ENCODE measurements around the gene FBXW7.

Gene FBXW7

DNA sequence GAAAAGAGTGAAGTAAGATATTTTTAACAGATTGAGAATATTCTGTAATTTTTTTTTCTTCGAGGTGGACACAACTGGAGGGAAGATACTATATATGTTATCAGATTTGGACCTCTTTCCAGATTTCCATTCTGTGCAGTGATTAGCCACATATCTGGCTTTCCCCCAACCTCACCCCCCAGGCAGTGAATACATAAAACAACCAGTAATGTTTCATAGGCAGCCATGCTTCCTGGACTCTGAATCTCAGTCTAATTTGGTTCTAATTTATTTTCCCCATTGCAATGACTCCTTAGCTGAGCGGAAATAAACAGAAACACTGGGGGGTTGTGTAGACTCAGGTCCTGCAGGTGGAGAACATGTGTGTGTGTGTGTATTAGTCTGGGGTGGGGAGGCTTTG, 226.5 kb downstream of the FBXW7 start:
- no peak overlapping the region for H3K27ac Mint-ChIP-seq
- no peaks in the 10 kb centered on the region for H3K4me1 Mint-ChIP-seq
- H3K4me3 Mint-ChIP-seq = no peak overlapping the region
- no peaks in the 10 kb centered on the region for H3K9me3 Mint-ChIP-seq
- H3K36me3 Mint-ChIP-seq = no peaks in the 10 kb centered on the region
- H3K27me3 Mint-ChIP-seq = no peaks in the 10 kb centered on the region

DNA sequence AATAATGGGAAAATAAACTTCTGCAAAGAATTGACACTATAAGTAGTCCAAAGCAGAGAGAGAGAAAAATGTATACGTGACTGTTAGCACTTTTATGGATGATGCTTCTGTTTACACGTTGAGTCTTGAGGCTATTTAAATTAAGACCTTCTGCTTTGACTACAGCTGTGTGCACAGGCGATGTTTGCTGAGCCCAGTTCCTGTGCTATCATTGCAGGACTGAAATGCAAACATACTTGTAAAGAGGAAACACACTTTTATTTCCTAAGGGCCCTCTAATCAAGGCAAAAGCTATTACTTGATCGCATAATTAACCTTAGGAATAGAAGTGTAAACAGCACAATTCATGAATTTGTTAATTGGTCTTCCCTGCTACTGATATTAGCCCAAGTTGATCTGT, 226.9 kb downstream of the FBXW7 start:
- H3K27ac Mint-ChIP-seq = no peak overlapping the region
- no peaks in the 10 kb centered on the region for H3K9me3 Mint-ChIP-seq
- H3K4me1 Mint-ChIP-seq = no peaks in the 10 kb centered on the region
- H3K27me3 Mint-ChIP-seq = no peaks in the 10 kb centered on the region
- H3K36me3 Mint-ChIP-seq = no peaks in the 10 kb centered on the region
- no peak overlapping the region for H3K4me3 Mint-ChIP-seq

DNA sequence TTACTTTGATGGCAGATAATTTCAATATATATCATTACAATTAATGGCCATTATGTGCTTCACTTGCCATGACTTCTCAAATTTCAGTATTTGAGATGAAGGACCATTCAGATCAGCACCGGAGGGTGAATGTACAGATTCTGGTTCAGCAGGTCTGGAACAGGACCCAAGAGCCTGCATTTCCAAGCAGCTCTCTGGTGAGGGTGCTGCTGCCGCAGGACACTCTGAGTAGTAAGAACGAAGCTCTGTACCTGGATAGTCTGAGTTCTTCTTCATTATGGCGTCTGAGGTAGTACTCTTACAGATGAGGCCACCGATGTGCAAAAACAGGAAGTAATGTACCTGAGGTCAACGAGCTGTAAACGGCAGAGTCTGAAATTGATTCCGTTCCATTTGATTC, 228.2 kb downstream of the FBXW7 start:
- Mint-ChIP-seq H3K27me3 (no peaks in the 10 kb centered on the region), H3K4me1 (no peaks in the 10 kb centered on the region), H3K36me3 (peaks cover 2% of the 10 kb centered on the region), H3K4me3 (no peak overlapping the region), H3K27ac (no peak overlapping the region), H3K9me3 (no peaks in the 10 kb centered on the region)

DNA sequence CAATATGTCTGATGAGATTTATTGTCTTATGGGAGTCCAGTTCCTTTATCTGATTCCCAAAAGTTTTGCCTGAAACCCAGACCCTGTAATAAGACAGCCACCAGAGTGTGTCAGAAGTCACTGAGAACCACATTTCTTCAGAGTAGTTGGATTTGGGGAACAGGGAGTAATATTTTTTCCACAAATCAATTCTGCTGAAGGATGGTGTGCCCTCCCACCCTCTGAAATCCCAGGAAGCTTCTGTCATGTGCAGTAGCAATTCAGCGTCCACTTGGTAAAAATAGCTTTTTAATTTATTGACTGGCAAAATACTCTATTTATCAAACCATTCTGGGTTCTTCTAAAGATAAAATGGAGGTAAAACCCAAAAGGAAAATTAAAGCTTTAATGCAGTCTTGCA, 229.4 kb downstream of the FBXW7 start:
- no peaks in the 10 kb centered on the region for H3K9me3 Mint-ChIP-seq
- peaks cover 2% of the 10 kb centered on the region for H3K36me3 Mint-ChIP-seq
- H3K4me1 Mint-ChIP-seq = no peaks in the 10 kb centered on the region
- H3K27ac Mint-ChIP-seq = no peak overlapping the region
- H3K27me3 Mint-ChIP-seq = no peaks in the 10 kb centered on the region
- no peak overlapping the region for H3K4me3 Mint-ChIP-seq

DNA sequence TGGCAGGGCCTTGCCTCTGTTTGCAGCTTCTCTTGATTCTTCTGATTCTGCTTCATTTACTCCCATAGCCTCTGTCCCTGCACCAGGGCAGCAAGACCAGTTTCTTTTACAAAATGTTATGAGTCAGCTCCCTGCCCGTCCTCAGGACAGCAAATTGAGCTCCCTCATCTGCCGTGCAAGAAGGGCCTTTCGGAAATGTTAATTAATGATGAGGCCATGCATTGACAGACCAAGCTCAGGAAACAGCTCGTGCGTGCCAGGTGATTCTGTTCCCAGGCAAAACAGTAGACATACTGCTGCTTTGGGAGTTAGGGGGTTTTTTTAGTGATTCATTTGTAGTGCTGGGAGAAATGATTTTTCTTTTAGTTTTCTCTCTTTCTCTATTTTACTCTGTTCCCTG, 231.7 kb downstream of the FBXW7 start:
- no peak overlapping the region for H3K4me3 Mint-ChIP-seq
- H3K36me3 Mint-ChIP-seq = peaks cover 2% of the 10 kb centered on the region
- H3K27ac Mint-ChIP-seq = no peak overlapping the region
- no peaks in the 10 kb centered on the region for H3K4me1 Mint-ChIP-seq
- no peaks in the 10 kb centered on the region for H3K27me3 Mint-ChIP-seq
- H3K9me3 Mint-ChIP-seq = no peaks in the 10 kb centered on the region

- Mint-ChIP-seq H3K9me3 (no peaks in the 10 kb centered on the region), H3K27ac (no peak overlapping the region), H3K36me3 (peaks cover 2% of the 10 kb centered on the region), H3K4me1 (no peaks in the 10 kb centered on the region), H3K4me3 (no peak overlapping the region), H3K27me3 (no peaks in the 10 kb centered on the region)
Observed at GRCh38 chr4:152301381-152301780, 234.5 kb downstream of the FBXW7 start.

DNA sequence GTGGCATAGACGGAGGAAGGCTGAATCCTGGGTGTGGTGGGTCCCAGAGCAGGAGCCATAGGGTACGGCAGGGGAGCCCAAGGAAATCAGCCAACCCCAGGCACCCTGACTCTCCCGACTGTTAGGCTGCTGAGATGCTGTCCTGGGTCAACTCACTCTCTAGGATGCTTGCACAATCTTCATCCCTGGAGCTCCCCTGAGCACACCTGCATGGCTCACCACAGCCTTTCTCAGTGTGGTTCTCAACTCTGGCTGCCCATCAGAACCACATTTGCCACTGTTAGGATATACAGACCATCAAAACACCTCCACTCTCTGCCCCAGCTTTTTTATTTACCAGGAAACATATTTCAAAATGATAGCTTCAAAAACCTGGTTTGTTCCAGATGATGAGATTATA, 236.3 kb downstream of the FBXW7 start:
- Mint-ChIP-seq H3K27me3 (no peaks in the 10 kb centered on the region), H3K36me3 (peaks cover 2% of the 10 kb centered on the region), H3K4me3 (no peak overlapping the region), H3K4me1 (no peaks in the 10 kb centered on the region), H3K27ac (no peak overlapping the region), H3K9me3 (no peaks in the 10 kb centered on the region)

GRCh38 chr4:152296386-152296785, 239.5 kb downstream of the FBXW7 start:
- H3K36me3 Mint-ChIP-seq = peaks cover 2% of the 10 kb centered on the region

DNA sequence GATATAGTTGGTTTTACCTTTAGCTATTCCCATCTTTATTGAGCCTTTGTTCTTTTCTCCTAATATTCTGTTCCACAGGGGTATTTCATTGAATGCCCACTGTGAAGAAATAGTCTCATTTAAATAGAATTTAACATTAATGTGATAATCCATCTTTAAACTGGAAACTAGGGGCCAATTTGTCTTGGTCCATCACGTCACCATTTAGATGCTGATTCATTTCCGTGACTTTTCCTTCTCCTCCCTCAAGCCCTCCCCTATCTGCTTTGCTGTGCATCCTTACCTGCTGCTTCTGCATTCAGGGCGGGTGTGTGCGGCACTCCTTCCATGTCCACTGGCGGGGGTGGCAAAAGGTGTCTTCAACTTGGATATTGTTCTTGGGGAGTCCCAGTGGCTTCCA, 241.1 kb downstream of the FBXW7 start:
- Mint-ChIP-seq H3K36me3 (peaks cover 2% of the 10 kb centered on the region), H3K4me3 (no peak overlapping the region), H3K9me3 (no peaks in the 10 kb centered on the region), H3K4me1 (no peaks in the 10 kb centered on the region), H3K27ac (no peak overlapping the region), H3K27me3 (no peaks in the 10 kb centered on the region)

More at GRCh38 chr4:152296386-152296785, 239.5 kb downstream of the FBXW7 start:
- Mint-ChIP-seq H3K4me3 (no peak overlapping the region), H3K27me3 (no peaks in the 10 kb centered on the region), H3K27ac (no peak overlapping the region), H3K9me3 (no peaks in the 10 kb centered on the region), H3K4me1 (no peaks in the 10 kb centered on the region)

GRCh38 chr4:152294331-152294730, 241.6 kb downstream of the FBXW7 start:
- H3K9me3 Mint-ChIP-seq = no peaks in the 10 kb centered on the region
- H3K27ac Mint-ChIP-seq = no peak overlapping the region
- no peaks in the 10 kb centered on the region for H3K27me3 Mint-ChIP-seq
- H3K4me3 Mint-ChIP-seq = no peak overlapping the region
- no peaks in the 10 kb centered on the region for H3K4me1 Mint-ChIP-seq
- H3K36me3 Mint-ChIP-seq = peaks cover 2% of the 10 kb centered on the region

DNA sequence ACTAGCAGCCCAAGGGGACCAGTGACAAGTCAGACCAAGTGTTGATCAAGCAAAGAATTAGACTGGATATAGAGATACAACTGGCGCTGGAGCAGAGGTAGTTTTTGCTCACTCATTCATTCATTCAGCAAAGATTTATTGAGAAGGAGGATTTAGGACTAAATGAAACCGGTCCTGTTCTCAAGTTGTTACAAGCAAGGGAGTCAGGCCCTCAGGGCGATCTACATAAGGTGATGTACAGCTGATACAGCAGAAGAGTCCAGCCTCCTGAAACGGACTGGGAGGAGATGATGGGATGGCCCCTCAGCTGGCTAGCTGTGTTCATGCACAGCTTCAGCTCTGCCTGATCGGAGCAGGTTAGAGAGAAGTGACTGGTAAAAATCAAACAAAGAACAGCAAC, 242.4 kb downstream of the FBXW7 start:
- no peaks in the 10 kb centered on the region for H3K27me3 Mint-ChIP-seq
- H3K36me3 Mint-ChIP-seq = peaks cover 2% of the 10 kb centered on the region
- no peaks in the 10 kb centered on the region for H3K4me1 Mint-ChIP-seq
- no peak overlapping the region for H3K4me3 Mint-ChIP-seq
- no peak overlapping the region for H3K27ac Mint-ChIP-seq
- H3K9me3 Mint-ChIP-seq = no peaks in the 10 kb centered on the region

- Mint-ChIP-seq H3K27ac (no peak overlapping the region), H3K4me3 (no peak overlapping the region), H3K36me3 (peaks cover 2% of the 10 kb centered on the region), H3K27me3 (no peaks in the 10 kb centered on the region), H3K4me1 (no peaks in the 10 kb centered on the region), H3K9me3 (no peaks in the 10 kb centered on the region)
Observed at GRCh38 chr4:152290366-152290921, 245.4 kb downstream of the FBXW7 start.

- no peaks in the 10 kb centered on the region for H3K9me3 Mint-ChIP-seq
- H3K36me3 Mint-ChIP-seq = peaks cover 3% of the 10 kb centered on the region
- no peak overlapping the region for H3K4me3 Mint-ChIP-seq
- H3K27me3 Mint-ChIP-seq = no peaks in the 10 kb centered on the region
- H3K4me1 Mint-ChIP-seq = no peaks in the 10 kb centered on the region
- H3K27ac Mint-ChIP-seq = no peak overlapping the region
Observed at GRCh38 chr4:152289941-152290340, 246.0 kb downstream of the FBXW7 start.

- no peaks in the 10 kb centered on the region for H3K27me3 Mint-ChIP-seq
- peaks cover 3% of the 10 kb centered on the region for H3K36me3 Mint-ChIP-seq
- no peak overlapping the region for H3K4me3 Mint-ChIP-seq
- no peaks in the 10 kb centered on the region for H3K4me1 Mint-ChIP-seq
- no peaks in the 10 kb centered on the region for H3K9me3 Mint-ChIP-seq
- H3K27ac Mint-ChIP-seq = no peak overlapping the region
Observed at GRCh38 chr4:152289541-152289940, 246.4 kb downstream of the FBXW7 start.

DNA sequence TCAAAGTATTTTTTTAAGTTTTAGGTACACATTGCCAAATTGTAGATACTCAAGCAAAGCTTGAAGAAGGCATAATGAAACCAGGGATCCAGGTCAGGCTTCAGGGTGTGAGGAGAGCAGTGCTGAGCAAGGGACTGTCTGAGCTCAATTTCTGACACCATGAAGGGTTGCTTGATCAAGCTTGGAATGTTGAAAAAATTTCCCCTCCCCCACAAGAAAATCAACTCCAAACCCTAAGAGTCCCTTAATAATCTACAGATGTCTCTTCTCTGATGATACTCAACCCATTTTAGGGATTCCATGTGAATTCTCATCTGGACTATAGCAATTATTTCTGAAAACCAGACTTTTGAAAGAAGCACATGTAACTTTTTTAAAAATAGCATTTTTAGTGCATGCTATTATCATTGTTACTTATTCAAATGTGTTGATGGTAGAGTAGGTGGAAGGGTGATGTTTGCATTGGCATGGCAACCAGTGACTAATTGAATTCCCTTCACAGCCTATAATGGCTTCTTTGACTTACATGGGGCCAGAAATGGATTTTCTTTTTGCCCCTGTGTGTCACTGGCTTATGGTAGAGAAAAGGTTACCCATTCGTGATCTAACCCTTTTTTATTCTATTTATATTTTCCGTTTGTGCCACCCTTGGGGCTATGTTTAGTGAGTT, 252.0 kb downstream of the FBXW7 start:
- peaks cover 3% of the 10 kb centered on the region for H3K36me3 Mint-ChIP-seq
- no peaks in the 10 kb centered on the region for H3K27me3 Mint-ChIP-seq
- H3K4me1 Mint-ChIP-seq = peaks cover 30% of the 10 kb centered on the region
- no peak overlapping the region for H3K4me3 Mint-ChIP-seq
- no peak overlapping the region for H3K27ac Mint-ChIP-seq
- H3K9me3 Mint-ChIP-seq = no peaks in the 10 kb centered on the region

DNA sequence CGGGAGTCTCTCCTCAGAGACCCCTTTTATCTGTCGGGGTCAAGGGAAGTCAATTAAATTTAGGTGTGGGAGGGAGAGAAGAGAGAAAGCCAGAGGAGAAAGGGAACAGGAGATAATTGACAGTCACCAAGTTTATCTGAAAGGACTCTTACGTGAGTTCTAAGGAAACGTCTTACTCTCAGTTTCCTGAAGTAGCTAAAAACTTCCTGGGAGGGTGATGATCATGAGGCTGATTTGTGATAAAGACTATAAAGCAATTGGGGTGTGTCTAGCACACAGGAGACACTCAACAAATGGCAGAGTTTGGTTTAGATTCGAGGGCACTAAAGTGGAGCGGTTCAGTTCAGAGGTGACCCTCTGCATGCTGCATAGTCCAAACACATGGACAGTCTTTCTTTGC, 254.1 kb downstream of the FBXW7 start:
- no peaks in the 10 kb centered on the region for H3K27me3 Mint-ChIP-seq
- H3K9me3 Mint-ChIP-seq = no peaks in the 10 kb centered on the region
- peak overlapping the region; percentile 27 for H3K4me3 Mint-ChIP-seq
- peaks cover 35% of the 10 kb centered on the region for H3K4me1 Mint-ChIP-seq
- peaks cover 3% of the 10 kb centered on the region for H3K36me3 Mint-ChIP-seq
- H3K27ac Mint-ChIP-seq = peak overlapping the region; percentile 15

DNA sequence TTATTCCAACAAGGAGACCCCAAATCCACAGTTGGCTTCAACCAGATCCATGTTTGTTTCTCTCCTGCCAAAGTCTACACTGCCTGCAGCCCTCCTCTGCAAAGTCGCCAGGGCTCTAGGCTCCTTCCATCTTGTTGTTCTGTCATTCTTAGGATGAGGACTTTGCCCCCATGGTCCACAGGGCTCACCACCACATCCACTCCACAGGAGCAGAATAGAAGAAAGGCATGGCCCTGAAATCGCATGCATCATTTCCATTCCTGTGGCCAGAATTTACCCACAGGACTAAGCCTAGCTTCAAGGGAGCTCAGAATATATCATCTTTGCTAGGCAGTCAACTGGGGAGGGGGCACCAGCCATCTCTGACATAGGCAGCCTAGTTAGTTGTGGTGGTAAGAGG, 254.7 kb downstream of the FBXW7 start:
- peak overlapping the region; percentile 27 for H3K4me3 Mint-ChIP-seq
- no peak overlapping the region for H3K27ac Mint-ChIP-seq
- H3K9me3 Mint-ChIP-seq = no peaks in the 10 kb centered on the region
- peaks cover 3% of the 10 kb centered on the region for H3K36me3 Mint-ChIP-seq
- H3K27me3 Mint-ChIP-seq = no peaks in the 10 kb centered on the region
- H3K4me1 Mint-ChIP-seq = peaks cover 35% of the 10 kb centered on the region

Data from activated naive CD4-positive, alpha-beta T cell treated with anti-CD3 and anti-CD28 coated beads, Interleukin-2, amount 50 U/mL, for 24 hours (primary cell).